RWPE2 (cell line): ENCODE results near the gene SLC9C1.
A peak's percentile ranks its signal among the peaks of the same experiment; 100 is the strongest.

Experiments used
- ATAC-seq: fragments of 200-7000 bp; cut with Tn5 transposase; 3 replicates; pipeline ENCODE4 v1.9.1; 2021; ENCODE audit warnings: low read depth
- DNase-seq: peaks from one replicate; pipeline ENCODE4 v3.0.0-alpha.2; 2020; ENCODE audit warnings: low spot score
- H3K27ac ChIP-seq: fragments of 450-650 bp; 2 replicates; pipeline ENCODE4 v1.5.1; 2017; ENCODE audit warnings: mild to moderate bottlenecking; ENCODE audit not compliant: poor library complexity, severe bottlenecking
- H3K27me3 ChIP-seq: fragments of 250-450 bp; sonication (Bioruptor Pico); 2 replicates; pipeline ENCODE4 v1.5.1; 2021; ENCODE audit warnings: mild to moderate bottlenecking, moderate library complexity; ENCODE audit not compliant: insufficient read depth, poor library complexity, severe bottlenecking
- H3K36me3 ChIP-seq: fragments of 250-450 bp; sonication (Bioruptor Pico); 2 replicates; pipeline ENCODE4 v1.5.1; 2020; ENCODE audit warnings: low read depth, mild to moderate bottlenecking, moderate library complexity
- H3K4me1 ChIP-seq: fragments of 250-450 bp; sonication (Bioruptor Pico); 2 replicates; pipeline ENCODE4 v1.5.1; 2021; ENCODE audit warnings: mild to moderate bottlenecking, moderate library complexity; ENCODE audit not compliant: insufficient read depth, poor library complexity, severe bottlenecking
- H3K4me3 ChIP-seq: fragments of 250-450 bp; sonication (Bioruptor Pico); 2 replicates; pipeline ENCODE4 v1.5.1; 2021; ENCODE audit warnings: mild to moderate bottlenecking, moderate library complexity; ENCODE audit not compliant: severe bottlenecking
- H3K9me3 ChIP-seq: fragments of 250-450 bp; sonication (Bioruptor Pico); 2 replicates; pipeline ENCODE4 v1.5.1; 2021; ENCODE audit warnings: mild to moderate bottlenecking, moderate library complexity; ENCODE audit not compliant: severe bottlenecking
- CTCF ChIP-seq: fragments of 450-650 bp; IDR thresholded peaks from one replicate; pipeline ENCODE4 v1.5.1; 2017; ENCODE audit warnings: mild to moderate bottlenecking, moderate library complexity; ENCODE audit not compliant: poor library complexity, severe bottlenecking

Gene SLC9C1

GRCh38 chr3:112132088-112132487 lies 161.9 kb downstream of the SLC9C1 start:
- Histone ChIP-seq H3K4me3 (no peak overlapping the region), H3K9me3 (no peaks in the 10 kb centered on the region), H3K27ac (no peak overlapping the region), H3K4me1 (peaks cover 15% of the 10 kb centered on the region), H3K27me3 (no peaks in the 10 kb centered on the region), H3K36me3 (no peaks in the 10 kb centered on the region)
- TF ChIP-seq CTCF, result no peak
- DNase-seq, result no peak
- no peak for ATAC-seq

- TF ChIP-seq CTCF, result no peak
- Histone ChIP-seq H3K27me3 (no peaks in the 10 kb centered on the region), H3K36me3 (no peaks in the 10 kb centered on the region), H3K4me1 (peaks cover 15% of the 10 kb centered on the region), H3K9me3 (no peaks in the 10 kb centered on the region), H3K4me3 (no peak overlapping the region), H3K27ac (no peak overlapping the region)
- ATAC-seq (no peak), DNase-seq (no peak)
Measured at GRCh38 chr3:112131111-112131510, 162.9 kb downstream of the SLC9C1 start.

- no peak overlapping the region for H3K27ac ChIP-seq
- no peaks in the 10 kb centered on the region for H3K27me3 ChIP-seq
- no peak for TF ChIP-seq CTCF
- DNase-seq (no peak), ATAC-seq (no peak)
- H3K4me1 ChIP-seq, result peaks cover 15% of the 10 kb centered on the region
- no peaks in the 10 kb centered on the region for H3K9me3 ChIP-seq
- H3K4me3 ChIP-seq, result no peak overlapping the region
- no peaks in the 10 kb centered on the region for H3K36me3 ChIP-seq
Measured at GRCh38 chr3:112130638-112130993, 163.4 kb downstream of the SLC9C1 start.

GRCh38 chr3:112129925-112130637 lies 163.9 kb downstream of the SLC9C1 start:
- H3K4me3 ChIP-seq, result no peak overlapping the region
- no peaks in the 10 kb centered on the region for H3K9me3 ChIP-seq
- H3K36me3 ChIP-seq, result no peaks in the 10 kb centered on the region
- H3K4me1 ChIP-seq, result peaks cover 15% of the 10 kb centered on the region
- H3K27ac ChIP-seq, result peak overlapping the region; percentile 29
- TF ChIP-seq CTCF, result no peak
- H3K27me3 ChIP-seq, result no peaks in the 10 kb centered on the region
- no peak for DNase-seq
- ATAC-seq, result no peak

- no peaks in the 10 kb centered on the region for H3K27me3 ChIP-seq
- H3K4me3 ChIP-seq, result no peak overlapping the region
- ATAC-seq (peak; percentile 81), DNase-seq (no peak)
- H3K27ac ChIP-seq, result peak overlapping the region; percentile 29
- H3K36me3 ChIP-seq, result no peaks in the 10 kb centered on the region
- no peaks in the 10 kb centered on the region for H3K9me3 ChIP-seq
- no peak for TF ChIP-seq CTCF
- H3K4me1 ChIP-seq, result peaks cover 15% of the 10 kb centered on the region
Measured at GRCh38 chr3:112128843-112129727, 164.9 kb downstream of the SLC9C1 start.
